NB4 (cell line): ENCODE measurements around the gene COL24A1.

ENCODE experiments used
- MYC ChIP-seq: IDR thresholded peaks from 2 replicates; pipeline ENCODE4 v1.6.1; 2011; ENCODE audit warnings: low read depth, low read length
- POLR2A ChIP-seq: IDR thresholded peaks from 2 replicates; pipeline ENCODE4 v1.6.1; 2011; ENCODE audit warnings: mild to moderate bottlenecking; ENCODE audit not compliant: insufficient read length; ENCODE audit errors: extremely low read depth
- TF ChIP-seq, protein P1 (sequence below): IDR thresholded peaks from 2 replicates; pipeline ENCODE4 v1.6.1; 2011; ENCODE audit warnings: low read depth, low read length
- TF ChIP-seq, protein P2 (sequence below): IDR thresholded peaks from one replicate; pipeline ENCODE4 v1.5.1; 2012; ENCODE audit warnings: low read depth, low read length

DNA sequence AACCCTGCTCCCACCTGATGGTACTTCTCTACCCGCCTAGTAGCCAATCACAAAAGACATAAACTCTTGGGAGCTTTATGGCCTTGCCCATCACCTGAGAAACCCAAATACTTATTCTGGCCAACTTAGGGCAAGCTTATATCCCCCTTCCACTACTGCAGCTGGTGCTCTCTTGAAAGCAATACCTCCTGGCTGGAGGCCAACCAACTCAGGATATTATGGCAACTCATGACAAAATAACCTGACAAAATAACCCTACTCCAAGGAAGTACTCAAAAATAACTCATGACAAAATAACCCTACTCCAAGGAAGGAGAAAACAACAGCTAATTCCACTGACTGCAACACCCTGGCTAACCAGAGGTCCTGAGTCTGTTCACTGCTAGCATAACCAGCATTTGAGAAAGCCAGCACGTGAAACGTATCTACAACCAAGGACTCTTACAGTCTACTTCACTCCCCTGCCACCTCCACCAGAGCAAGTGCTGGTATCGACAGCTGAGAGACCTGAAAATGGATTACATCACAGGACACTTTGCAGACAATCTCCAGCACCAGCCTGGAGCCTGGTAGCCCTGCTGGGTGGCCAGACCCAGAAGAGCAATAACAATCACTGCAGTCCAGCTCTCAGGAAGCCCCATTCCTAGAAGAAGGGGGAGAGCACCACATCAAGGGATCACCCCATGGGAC is 179.9 kb downstream of the COL24A1 start:
- TF ChIP-seq POLR2A (no peak), MYC (no peak)
- TF ChIP-seq, protein P1, sequence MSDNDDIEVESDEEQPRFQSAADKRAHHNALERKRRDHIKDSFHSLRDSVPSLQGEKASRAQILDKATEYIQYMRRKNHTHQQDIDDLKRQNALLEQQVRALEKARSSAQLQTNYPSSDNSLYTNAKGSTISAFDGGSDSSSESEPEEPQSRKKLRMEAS: no peak
- TF ChIP-seq, protein P2, sequence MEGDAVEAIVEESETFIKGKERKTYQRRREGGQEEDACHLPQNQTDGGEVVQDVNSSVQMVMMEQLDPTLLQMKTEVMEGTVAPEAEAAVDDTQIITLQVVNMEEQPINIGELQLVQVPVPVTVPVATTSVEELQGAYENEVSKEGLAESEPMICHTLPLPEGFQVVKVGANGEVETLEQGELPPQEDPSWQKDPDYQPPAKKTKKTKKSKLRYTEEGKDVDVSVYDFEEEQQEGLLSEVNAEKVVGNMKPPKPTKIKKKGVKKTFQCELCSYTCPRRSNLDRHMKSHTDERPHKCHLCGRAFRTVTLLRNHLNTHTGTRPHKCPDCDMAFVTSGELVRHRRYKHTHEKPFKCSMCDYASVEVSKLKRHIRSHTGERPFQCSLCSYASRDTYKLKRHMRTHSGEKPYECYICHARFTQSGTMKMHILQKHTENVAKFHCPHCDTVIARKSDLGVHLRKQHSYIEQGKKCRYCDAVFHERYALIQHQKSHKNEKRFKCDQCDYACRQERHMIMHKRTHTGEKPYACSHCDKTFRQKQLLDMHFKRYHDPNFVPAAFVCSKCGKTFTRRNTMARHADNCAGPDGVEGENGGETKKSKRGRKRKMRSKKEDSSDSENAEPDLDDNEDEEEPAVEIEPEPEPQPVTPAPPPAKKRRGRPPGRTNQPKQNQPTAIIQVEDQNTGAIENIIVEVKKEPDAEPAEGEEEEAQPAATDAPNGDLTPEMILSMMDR: no peak
